HCT116 (cell line): Measurements from ENCODE around the gene SNX9. TPM values are rescaled to one million over a fixed set of nuclear protein-coding genes. Genes with fewer than 3 reads are reported as not detected.

Source experiments
- ATAC-seq: fragments of 200-7000 bp; cut with Tn5 transposase; 2 replicates; pipeline ENCODE4 v1.9.1; 2020; ENCODE audit warnings: mild to moderate bottlenecking, moderate library complexity
- BruUV-seq: library from RNA; stranded (reverse); fragments of 400-500 nt; replicated peaks from 2 replicates; lab custom pipeline; 2021; lab: Mats Ljungman, UMichigan
- CTCF ChIA-PET: fragments of 300-600 bp; sonication (Branson Sonifier 250); formaldehyde crosslinking; loops from one replicate; lab custom pipeline; 2021; ENCODE audit warnings: antibody characterized with exemption; lab: Charles Lee
- POLR2A ChIA-PET: fragments of 300-600, 350-600 bp; sonication (Branson Sonifier 250); formaldehyde crosslinking; loops from one replicate; lab custom pipeline; 2021; ENCODE audit warnings: antibody characterized with exemption; lab: Charles Lee
- RAD21 ChIA-PET, 2 experiments: fragments of 300-600 bp; sonication (Branson Sonifier 250); formaldehyde crosslinking; loops; one replicate each; lab custom pipeline; 2023; ENCODE audit warnings: low total read pairs in 2 of 2; ENCODE audit not compliant: uncharacterized antibody in 2 of 2, unreplicated experiment in 2 of 2, low non-redundant PET in 1 of 2; lab: Charles Lee
- DNase-seq: peaks from one replicate; pipeline ENCODE4 v3.0.0-alpha.2; 2010; ENCODE audit warnings: low read depth, low spot score
- H2AFZ ChIP-seq: fragments of 200-600 bp; shearing (Covaris generic), sonication (generic); 2 replicates; pipeline ENCODE4 v1.6.1; 2017; ENCODE audit warnings: low read depth, mixed run types, mixed read lengths, antibody characterized with exemption, low read length; ENCODE audit not compliant: poor library complexity, severe bottlenecking
- H3K27ac ChIP-seq: 2 replicates; pipeline ENCODE4 v1.5.1; 2012; ENCODE audit warnings: low read depth, low read length
- H3K27me3 ChIP-seq: fragments of 200-600 bp; sonication (generic); 2 replicates; pipeline ENCODE4 v1.6.1; 2016; ENCODE audit warnings: mixed run types, low read length, mixed read lengths; ENCODE audit not compliant: insufficient read depth
- H3K36me3 ChIP-seq, 2 experiments: fragments of 200-500 bp in 1 of 2; fragments of 200-600 bp in 1 of 2; sonication (Bioruptor generic) in 1 of 2; sonication (generic) in 1 of 2; 2 replicates each; pipeline versions ENCODE4 v1.5.1 to v1.6.1; 2014 to 2016; ENCODE audit warnings: low read length in 2 of 2, inconsistent platforms in 1 of 2, mixed read lengths in 1 of 2, mixed run types in 1 of 2; ENCODE audit not compliant: insufficient read depth in 2 of 2, control insufficient read depth in 1 of 2
- H3K4me1 ChIP-seq, 2 experiments: fragments of 200-600 bp in 1 of 2; sonication (generic) in 1 of 2; 2 replicates each; pipeline versions ENCODE4 v1.5.1 to v1.6.1; 2012 to 2017; ENCODE audit warnings: low read length in 2 of 2, inconsistent platforms in 1 of 2, mild to moderate bottlenecking in 1 of 2, mixed read lengths in 1 of 2, mixed run types in 1 of 2, moderate library complexity in 1 of 2; ENCODE audit not compliant: insufficient read depth in 2 of 2, control insufficient read depth in 1 of 2
- H3K4me2 ChIP-seq: fragments of 200-600 bp; sonication (generic); 2 replicates; pipeline ENCODE4 v1.6.1; 2017; ENCODE audit warnings: mixed run types, low read length, mixed read lengths
- H3K4me3 ChIP-seq, 2 experiments: fragments of 200-600 bp in 1 of 2; sonication (generic) in 1 of 2; replicated peaks in 1 of 2; 2 replicates each; pipeline ENCODE4 v1.5.1; 2011 to 2016; ENCODE audit warnings: low read length in 2 of 2, control low read depth in 1 of 2, low read depth in 1 of 2, mild to moderate bottlenecking in 1 of 2, mixed read lengths in 1 of 2, mixed run types in 1 of 2
- H3K79me2 ChIP-seq: fragments of 200-600 bp; sonication (generic); 2 replicates; pipeline ENCODE4 v1.6.1; 2017; ENCODE audit warnings: mild to moderate bottlenecking, mixed run types, low read length, moderate library complexity, mixed read lengths; ENCODE audit not compliant: insufficient read depth
- H3K9ac ChIP-seq: fragments of 200-600 bp; sonication (generic); 2 replicates; pipeline ENCODE4 v1.6.1; 2016; ENCODE audit warnings: low read length, mixed read lengths
- H3K9me2 ChIP-seq: fragments of 200-600 bp; sonication (generic), shearing (Covaris generic); 2 replicates; pipeline ENCODE4 v1.6.1; 2017; ENCODE audit warnings: mixed run types, mild to moderate bottlenecking, moderate library complexity; ENCODE audit not compliant: insufficient read depth
- H3K9me3 ChIP-seq, 2 experiments: fragments of 200-500 bp in 1 of 2; fragments of 200-600 bp in 1 of 2; sonication (Bioruptor generic) in 1 of 2; sonication (generic) in 1 of 2; 2 replicates each; pipeline ENCODE4 v1.6.1; 2014 to 2017; ENCODE audit warnings: low read length in 2 of 2, mixed read lengths in 2 of 2, inconsistent platforms in 1 of 2, low read depth in 1 of 2, mild to moderate bottlenecking in 1 of 2, mixed run types in 1 of 2, moderate library complexity in 1 of 2; ENCODE audit not compliant: control insufficient read depth in 1 of 2, insufficient read depth in 1 of 2
- H4K20me1 ChIP-seq: fragments of 200-600 bp; sonication (generic), shearing (Covaris generic); 2 replicates; pipeline ENCODE4 v1.6.1; 2017; ENCODE audit warnings: mixed run types, mild to moderate bottlenecking, moderate library complexity; ENCODE audit not compliant: insufficient read depth
- CTCF ChIP-seq, 3 experiments: fragments of 200-600 bp in 1 of 3; sonication (generic) in 1 of 3; IDR thresholded peaks in 2 of 3; conservative IDR thresholded peaks in 1 of 3; 2 replicates each; pipeline ENCODE4 v1.5.1; 2012 to 2017; ENCODE audit warnings: low read depth in 2 of 3, low read length in 2 of 3, antibody characterized with exemption in 1 of 3, borderline replicate concordance in 1 of 3, control low read depth in 1 of 3, mild to moderate bottlenecking in 1 of 3, mixed read lengths in 1 of 3, mixed run types in 1 of 3, moderate library complexity in 1 of 3; ENCODE audit not compliant: insufficient read depth in 1 of 3
- TCF7L2 ChIP-seq: IDR thresholded peaks from 2 replicates; pipeline ENCODE4 v1.7.0; 2011; ENCODE audit warnings: borderline replicate concordance, inconsistent platforms; ENCODE audit not compliant: insufficient read depth, insufficient read length; ENCODE audit errors: extremely low read depth
- intact Hi-C: fragments of 100-400 bp; cut with micrococcal nuclease; formaldehyde crosslinking; loops from 2 replicates; pipeline ENCODE4 v1.10.0; 2022
- total RNA-seq: library from RNA; stranded (reverse); gene quantifications from one replicate; pipeline ENCODE4 v1.2.1, GENCODE V29; 2021; ENCODE audit not compliant: unreplicated experiment
- TF ChIP-seq, protein P1 (sequence below): IDR thresholded peaks from 2 replicates; pipeline ENCODE4 v1.6.1; 2012; ENCODE audit warnings: low read depth

SNX9 gene
- total RNA-seq, 1 experiment from 2014 or later: 42.5 TPM

DNA sequence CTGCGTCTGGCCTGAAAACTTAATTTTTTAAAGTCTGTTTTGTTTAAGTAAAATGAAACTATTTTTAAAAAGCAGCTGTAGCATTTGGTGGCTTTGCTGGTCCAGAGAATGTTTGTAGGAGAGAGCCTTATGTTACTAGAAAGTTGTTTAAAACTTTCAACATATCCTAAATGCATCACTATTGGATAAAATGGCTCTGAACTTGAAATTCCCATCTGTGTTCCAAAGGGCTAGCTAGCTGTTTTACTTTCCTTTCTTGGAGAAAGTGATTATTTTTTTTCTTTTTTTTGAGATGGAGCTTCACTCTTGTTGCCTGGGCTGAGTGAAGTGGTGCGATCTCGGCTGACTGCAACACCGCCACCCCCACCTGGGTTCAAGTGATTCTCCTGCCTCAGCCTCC, 161.1 kb downstream of the SNX9 start:
- DNase-seq: no peak
- TF ChIP-seq CTCF (IDR thresholded peaks at IDR 0.05 in 2 of 3, conservative IDR thresholded peaks at IDR 0.05 in 1 of 3; ENCODE audit: borderline replicate concordance in 1 of 3, insufficient read depth in 1 of 3, low read depth in 2 of 3, low read length in 2 of 3) (no peak), TCF7L2 (no peak)
- TF ChIP-seq, protein P1, sequence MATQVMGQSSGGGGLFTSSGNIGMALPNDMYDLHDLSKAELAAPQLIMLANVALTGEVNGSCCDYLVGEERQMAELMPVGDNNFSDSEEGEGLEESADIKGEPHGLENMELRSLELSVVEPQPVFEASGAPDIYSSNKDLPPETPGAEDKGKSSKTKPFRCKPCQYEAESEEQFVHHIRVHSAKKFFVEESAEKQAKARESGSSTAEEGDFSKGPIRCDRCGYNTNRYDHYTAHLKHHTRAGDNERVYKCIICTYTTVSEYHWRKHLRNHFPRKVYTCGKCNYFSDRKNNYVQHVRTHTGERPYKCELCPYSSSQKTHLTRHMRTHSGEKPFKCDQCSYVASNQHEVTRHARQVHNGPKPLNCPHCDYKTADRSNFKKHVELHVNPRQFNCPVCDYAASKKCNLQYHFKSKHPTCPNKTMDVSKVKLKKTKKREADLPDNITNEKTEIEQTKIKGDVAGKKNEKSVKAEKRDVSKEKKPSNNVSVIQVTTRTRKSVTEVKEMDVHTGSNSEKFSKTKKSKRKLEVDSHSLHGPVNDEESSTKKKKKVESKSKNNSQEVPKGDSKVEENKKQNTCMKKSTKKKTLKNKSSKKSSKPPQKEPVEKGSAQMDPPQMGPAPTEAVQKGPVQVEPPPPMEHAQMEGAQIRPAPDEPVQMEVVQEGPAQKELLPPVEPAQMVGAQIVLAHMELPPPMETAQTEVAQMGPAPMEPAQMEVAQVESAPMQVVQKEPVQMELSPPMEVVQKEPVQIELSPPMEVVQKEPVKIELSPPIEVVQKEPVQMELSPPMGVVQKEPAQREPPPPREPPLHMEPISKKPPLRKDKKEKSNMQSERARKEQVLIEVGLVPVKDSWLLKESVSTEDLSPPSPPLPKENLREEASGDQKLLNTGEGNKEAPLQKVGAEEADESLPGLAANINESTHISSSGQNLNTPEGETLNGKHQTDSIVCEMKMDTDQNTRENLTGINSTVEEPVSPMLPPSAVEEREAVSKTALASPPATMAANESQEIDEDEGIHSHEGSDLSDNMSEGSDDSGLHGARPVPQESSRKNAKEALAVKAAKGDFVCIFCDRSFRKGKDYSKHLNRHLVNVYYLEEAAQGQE: no peak
- TF ChIP-seq, all 23 proteins: peak for 0
- Histone ChIP-seq H3K9me2 (no peaks in the 10 kb centered on the region), H3K79me2 (peaks cover 69% of the 10 kb centered on the region), H3K9ac (no peak overlapping the region), H3K27ac (no peak overlapping the region), H3K36me3 (no peaks in the 10 kb centered on the region), H4K20me1 (peaks cover 4% of the 10 kb centered on the region; the same call in 1 of the 2 replicates), H3K4me1 (peaks cover 23 to 61% of the 10 kb centered on the region in 2 experiments), H3K4me3 (no peak overlapping the region), H2AFZ (no peak overlapping the region), H3K4me2 (no peak overlapping the region), H3K27me3 (no peaks in the 10 kb centered on the region), H3K9me3 (no peaks in the 10 kb centered on the region)
- POLR2A ChIA-PET: no interaction called here
- no TSS peak for BruUV-seq
- RAD21 ChIA-PET: no interaction called here
- no peak for ATAC-seq
- intact Hi-C loops: loop anchor here (5.0 kb wide), 1 partner anchor 222 kb away; no protein-coding TSS in a partner anchor
- CTCF ChIA-PET: no interaction called here
